ENCODE results near the gene ERICH2.

DNA sequence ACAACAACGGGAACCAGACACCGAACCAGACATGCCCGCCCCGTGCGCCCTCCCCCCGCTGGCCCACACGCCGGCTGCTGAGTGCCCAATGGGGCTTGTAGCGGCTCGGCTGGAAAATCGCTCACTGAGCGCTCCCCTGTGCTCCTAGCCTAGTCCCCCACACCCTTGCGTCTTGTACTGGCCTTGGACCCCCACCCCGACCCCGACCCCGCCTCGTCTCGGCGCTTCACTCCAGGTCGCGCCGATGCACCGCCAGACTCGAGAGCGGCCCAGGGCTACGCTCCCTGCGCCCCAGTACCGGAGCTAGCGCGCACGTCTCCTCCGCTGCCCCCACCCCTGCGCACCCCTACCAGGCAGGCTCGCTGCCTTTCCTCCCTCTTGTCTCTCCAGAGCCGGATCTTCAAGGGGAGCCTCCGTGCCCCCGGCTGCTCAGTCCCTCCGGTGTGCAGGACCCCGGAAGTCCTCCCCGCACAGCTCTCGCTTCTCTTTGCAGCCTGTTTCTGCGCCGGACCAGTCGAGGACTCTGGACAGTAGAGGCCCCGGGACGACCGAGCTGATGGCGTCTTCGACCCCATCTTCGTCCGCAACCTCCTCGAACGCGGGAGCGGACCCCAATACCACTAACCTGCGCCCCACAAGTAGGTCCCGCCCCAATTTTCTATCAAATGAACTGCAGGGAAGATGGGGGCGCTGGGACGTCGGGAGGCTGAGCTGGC, 48.0 kb downstream of the ERICH2 start:
- TF ChIP-seq POLR2A (IDR thresholded peaks at IDR 0.05; ENCODE audit: low read depth, low read length) (no peak), POLR2AphosphoS5 (IDR thresholded peaks at IDR 0.05; ENCODE audit: low read depth, low read length) (no peak), TAF1 (IDR thresholded peaks at IDR 0.05; ENCODE audit: borderline replicate concordance, low read depth, low read length) (no peak)
